Mesendoderm (in vitro differentiated cells): ENCODE data around the gene RHOD.
A peak's percentile ranks its signal among the peaks of the same experiment; 100 is the strongest.

Experiments used
- DNase-seq: peaks from one replicate; pipeline ENCODE4 v3.0.0; 2013
- H2AK5ac ChIP-seq: 2 replicates; pipeline ENCODE4 v1.6.1; 2013; ENCODE audit warnings: low read length, inconsistent platforms
- H2BK120ac ChIP-seq: 2 replicates; pipeline ENCODE4 v1.6.1; 2013; ENCODE audit warnings: low read depth, mild to moderate bottlenecking, low read length, moderate library complexity, mixed read lengths
- H2BK15ac ChIP-seq: replicated peaks from 2 replicates; pipeline ENCODE4 v1.6.1; 2013; ENCODE audit warnings: low read depth, mild to moderate bottlenecking, moderate library complexity
- H2BK5ac ChIP-seq: 2 replicates; pipeline ENCODE4 v1.6.1; 2013; ENCODE audit warnings: low read length, inconsistent platforms
- H3K18ac ChIP-seq: 2 replicates; pipeline ENCODE4 v1.6.1; 2013; ENCODE audit warnings: mild to moderate bottlenecking, low read length, mixed read lengths
- H3K23ac ChIP-seq: one replicate; pipeline ENCODE4 v1.6.1; 2013; ENCODE audit warnings: low read length
- H3K27ac ChIP-seq: 2 replicates; pipeline ENCODE4 v1.5.1; 2013; ENCODE audit warnings: low read depth, mild to moderate bottlenecking, inconsistent platforms, low read length, moderate library complexity
- H3K27me3 ChIP-seq: 2 replicates; pipeline ENCODE4 v1.6.1; 2013; ENCODE audit warnings: low read length, control low read depth, mild to moderate bottlenecking, inconsistent platforms; ENCODE audit not compliant: insufficient read depth, poor library complexity
- H3K36me3 ChIP-seq: 2 replicates; pipeline ENCODE4 v1.6.1; 2013; ENCODE audit warnings: low read length, inconsistent platforms; ENCODE audit not compliant: control insufficient read depth, insufficient read depth
- H3K4ac ChIP-seq: one replicate; pipeline ENCODE4 v1.6.1; 2013; ENCODE audit warnings: low read depth, mild to moderate bottlenecking, low read length, moderate library complexity
- H3K4me1 ChIP-seq: 2 replicates; pipeline ENCODE4 v1.6.1; 2013; ENCODE audit warnings: low read depth, low read length, inconsistent platforms; ENCODE audit not compliant: control insufficient read depth
- H3K4me2 ChIP-seq: 2 replicates; pipeline ENCODE4 v1.6.1; 2013; ENCODE audit warnings: low read length
- H3K4me3 ChIP-seq: 2 replicates; pipeline ENCODE4 v1.5.1; 2013; ENCODE audit warnings: mild to moderate bottlenecking, low read length
- H3K56ac ChIP-seq: one replicate; pipeline ENCODE4 v1.6.1; 2013; ENCODE audit warnings: low read length
- H3K79me1 ChIP-seq: 2 replicates; pipeline ENCODE4 v1.6.1; 2013; ENCODE audit warnings: low read length, inconsistent platforms
- H3K79me2 ChIP-seq: 2 replicates; pipeline ENCODE4 v1.6.1; 2013; ENCODE audit warnings: mild to moderate bottlenecking, low read length; ENCODE audit not compliant: control insufficient read depth, insufficient read depth
- H3K9ac ChIP-seq: 2 replicates; pipeline ENCODE4 v1.6.1; 2013; ENCODE audit warnings: low read length, inconsistent platforms
- H4K5ac ChIP-seq: one replicate; pipeline ENCODE4 v1.6.1; 2013; ENCODE audit warnings: low read length
- H4K8ac ChIP-seq: one replicate; pipeline ENCODE4 v1.6.1; 2013; ENCODE audit warnings: low read depth, mild to moderate bottlenecking, control low read depth, low read length, moderate library complexity
- WGBS: extraction: QIAGEN DNeasy Blood & Tissue Kit; methylation state at CpG from one replicate; pipeline ENCODE4 v1.1.7; 2013; ENCODE audit warnings: low lambda C conversion rate, missing lambda C conversion rate; ENCODE audit not compliant: insufficient coverage; ENCODE audit errors: extremely low coverage; 5-methylcytosine and 5-hydroxymethylcytosine counted together

RHOD gene

GRCh38 chr11:67118181-67118766, 61.6 kb downstream of the RHOD start:
- Histone ChIP-seq H2BK5ac (peak overlapping the region; percentile 35), H3K23ac (peak overlapping the region; percentile 94), H3K56ac (peak overlapping the region; percentile 92), H3K27me3 (peaks cover 1% of the 10 kb centered on the region), H3K4me2 (peak overlapping the region; percentile 73), H3K36me3 (no peaks in the 10 kb centered on the region), H4K8ac (peak overlapping the region; percentile 96), H3K79me2 (peaks cover 35% of the 10 kb centered on the region), H3K4me1 (no peaks in the 10 kb centered on the region), H4K5ac (no peak overlapping the region), H2AK5ac (no peak overlapping the region), H2BK120ac (peak overlapping the region; percentile 89), H3K9ac (peak overlapping the region; percentile 77), H3K18ac (peak overlapping the region; percentile 100), H2BK15ac (peak overlapping the region; percentile 61), H3K79me1 (peaks cover 3% of the 10 kb centered on the region), H3K4me3 (peak overlapping the region; percentile 7), H3K4ac (peak overlapping the region; percentile 97), H3K27ac (peak overlapping the region; percentile 95)
- no CpG with 5 or more reads among the region's 59 CpGs for WGBS
- peak; percentile 57 for DNase-seq

- peak within 1 kb of the TSS; percentile 61 for H2BK15ac ChIP-seq
- H3K4ac ChIP-seq, result peak within 1 kb of the TSS; percentile 97
- H3K23ac ChIP-seq, result peak within 1 kb of the TSS; percentile 100
- no peak within 1 kb of the TSS for H2AK5ac ChIP-seq
- H3K36me3 ChIP-seq, result no peaks in the 10 kb centered on the region
- peak within 1 kb of the TSS; percentile 98 for H3K27ac ChIP-seq
- H3K9ac ChIP-seq, result peak within 1 kb of the TSS; percentile 97
- H4K8ac ChIP-seq, result peak within 1 kb of the TSS; percentile 96
- no peak within 1 kb of the TSS for H4K5ac ChIP-seq
- peaks cover 1% of the 10 kb centered on the region for H3K27me3 ChIP-seq
- peak within 1 kb of the TSS; percentile 45 for H2BK5ac ChIP-seq
- H3K4me1 ChIP-seq, result no peaks in the 10 kb centered on the region
- peak within 1 kb of the TSS; percentile 99 for H3K4me3 ChIP-seq
- H3K56ac ChIP-seq, result peak within 1 kb of the TSS; percentile 95
- peaks cover 41% of the 10 kb centered on the region for H3K79me2 ChIP-seq
- peak within 1 kb of the TSS; percentile 90 for H2BK120ac ChIP-seq
- H3K4me2 ChIP-seq, result peak within 1 kb of the TSS; percentile 73
- WGBS, result no CpG with 5 or more reads among the region's 97 CpGs
- peak within 1 kb of the TSS; percentile 100 for H3K18ac ChIP-seq
- H3K79me1 ChIP-seq, result peaks cover 3% of the 10 kb centered on the region
- DNase-seq, result peak; percentile 99
Observed at GRCh38 chr11:67118801-67119584, 62.3 kb downstream of the RHOD start, which contains the start of gene KDM2A. Gene KDM2A, plus strand, starts transcription at chr11:67119263. Its CDS starts 2,054 bp downstream, at chr11:67121317.

- peak; percentile 41 for DNase-seq
- H3K23ac ChIP-seq, result peak overlapping the region; percentile 100
- peak overlapping the region; percentile 95 for H3K56ac ChIP-seq
- peak overlapping the region; percentile 98 for H3K18ac ChIP-seq
- peaks cover 3% of the 10 kb centered on the region for H3K79me1 ChIP-seq
- no CpG with 5 or more reads among the region's 61 CpGs for whole genome bisulfite sequencing
- peaks cover 41% of the 10 kb centered on the region for H3K79me2 ChIP-seq
- peak overlapping the region; percentile 29 for H3K4me2 ChIP-seq
- no peak overlapping the region for H2BK15ac ChIP-seq
- no peaks in the 10 kb centered on the region for H3K4me1 ChIP-seq
- peak overlapping the region; percentile 98 for H3K27ac ChIP-seq
- peak overlapping the region; percentile 59 for H4K8ac ChIP-seq
- peaks cover 1% of the 10 kb centered on the region for H3K27me3 ChIP-seq
- H2AK5ac ChIP-seq, result no peak overlapping the region
- peak overlapping the region; percentile 45 for H2BK5ac ChIP-seq
- peak overlapping the region; percentile 97 for H3K9ac ChIP-seq
- H3K4me3 ChIP-seq, result peak overlapping the region; percentile 99
- H3K36me3 ChIP-seq, result no peaks in the 10 kb centered on the region
- no peak overlapping the region for H4K5ac ChIP-seq
- peak overlapping the region; percentile 97 for H3K4ac ChIP-seq
- peak overlapping the region; percentile 90 for H2BK120ac ChIP-seq
Observed at GRCh38 chr11:67119585-67120391, 63.1 kb downstream of the RHOD start.

GRCh38 chr11:67120456-67120855, 63.8 kb downstream of the RHOD start:
- H3K18ac ChIP-seq, result no peak overlapping the region
- H3K27me3 ChIP-seq, result peaks cover 1% of the 10 kb centered on the region
- peaks cover 45% of the 10 kb centered on the region for H3K79me2 ChIP-seq
- no peak overlapping the region for H3K4ac ChIP-seq
- no peak overlapping the region for H2AK5ac ChIP-seq
- WGBS, result no CpG with 5 or more reads among the region's 12 CpGs
- no peak overlapping the region for H2BK15ac ChIP-seq
- H3K4me3 ChIP-seq, result peak overlapping the region; percentile 99
- peak overlapping the region; percentile 29 for H3K4me2 ChIP-seq
- DNase-seq, result no peak
- peak overlapping the region; percentile 100 for H3K23ac ChIP-seq
- peaks cover 5% of the 10 kb centered on the region for H3K79me1 ChIP-seq
- H3K36me3 ChIP-seq, result no peaks in the 10 kb centered on the region
- H3K56ac ChIP-seq, result peak overlapping the region; percentile 95
- no peak overlapping the region for H2BK120ac ChIP-seq
- no peaks in the 10 kb centered on the region for H3K4me1 ChIP-seq
- H4K5ac ChIP-seq, result no peak overlapping the region
- H3K27ac ChIP-seq, result no peak overlapping the region
- H3K9ac ChIP-seq, result peak overlapping the region; percentile 97
- H4K8ac ChIP-seq, result no peak overlapping the region
- H2BK5ac ChIP-seq, result no peak overlapping the region

- no peak overlapping the region for H3K27ac ChIP-seq
- DNase-seq, result no peak
- H2BK5ac ChIP-seq, result no peak overlapping the region
Observed at GRCh38 chr11:67120881-67121710, 64.4 kb downstream of the RHOD start.

More at GRCh38 chr11:67120881-67121710, 64.4 kb downstream of the RHOD start:
- Histone ChIP-seq H3K36me3 (no peaks in the 10 kb centered on the region), H4K5ac (no peak overlapping the region), H3K4me2 (peak overlapping the region; percentile 29), H3K4me1 (no peaks in the 10 kb centered on the region), H2BK15ac (no peak overlapping the region), H3K4me3 (peak overlapping the region; percentile 99), H2AK5ac (no peak overlapping the region), H3K27me3 (peaks cover 1% of the 10 kb centered on the region), H3K79me2 (peaks cover 45% of the 10 kb centered on the region), H2BK120ac (no peak overlapping the region), H3K18ac (no peak overlapping the region), H3K23ac (no peak overlapping the region), H3K79me1 (peaks cover 5% of the 10 kb centered on the region), H3K9ac (peak overlapping the region; percentile 97), H4K8ac (no peak overlapping the region), H3K56ac (peak overlapping the region; percentile 95), H3K4ac (no peak overlapping the region)
- no CpG with 5 or more reads among the region's 9 CpGs for WGBS
